Measurements from ENCODE around the gene WDR4.
"Not testable (repeated sequence)": the region's sequence is repeated elsewhere in the genome, so short reads cannot be mapped to it uniquely, and the experiment has no call there.

Gene WDR4

GRCh38 chr21:42852925-42853570 is 26.3 kb downstream of the WDR4 start:
- no peak for DNase-seq (ENCODE audit: low read depth in 2 of 2)

GRCh38 chr21:42851812-42852665 is 27.3 kb downstream of the WDR4 start:
- no peak for DNase-seq (ENCODE audit: low read depth in 2 of 2)

GRCh38 chr21:42850866-42851391 is 28.4 kb downstream of the WDR4 start:
- no peak for DNase-seq (ENCODE audit: low read depth in 2 of 2)

- DNase-seq (ENCODE audit: low read depth in 2 of 2), result no peak
Observed at GRCh38 chr21:42850463-42850862, 28.9 kb downstream of the WDR4 start.

GRCh38 chr21:42849759-42850412 is 29.5 kb downstream of the WDR4 start:
- DNase-seq (ENCODE audit: low read depth in 2 of 2), result no peak

- no peak for DNase-seq (ENCODE audit: low read depth in 2 of 2)
Observed at GRCh38 chr21:42848932-42849758, 30.2 kb downstream of the WDR4 start.

GRCh38 chr21:42848144-42848931 is 31.0 kb downstream of the WDR4 start:
- not testable (repeated sequence) for DNase-seq (ENCODE audit: low read depth in 2 of 2)

- DNase-seq (ENCODE audit: low read depth in 2 of 2), result no peak
Observed at GRCh38 chr21:42847726-42848125, 31.6 kb downstream of the WDR4 start.

GRCh38 chr21:42847051-42847707 is 32.2 kb downstream of the WDR4 start:
- DNase-seq (ENCODE audit: low read depth in 2 of 2), result no peak

- DNase-seq (ENCODE audit: low read depth in 2 of 2), result no peak
Observed at GRCh38 chr21:42846221-42846620, 33.1 kb downstream of the WDR4 start.

- no peak for DNase-seq (ENCODE audit: low read depth in 2 of 2)
Observed at GRCh38 chr21:42845296-42845965, 33.9 kb downstream of the WDR4 start.

- no peak for DNase-seq (ENCODE audit: low read depth in 2 of 2)
Observed at GRCh38 chr21:42844411-42845113, 34.8 kb downstream of the WDR4 start.

- no peak for DNase-seq (ENCODE audit: low read depth in 2 of 2)
Observed at GRCh38 chr21:42843056-42843455, 36.3 kb downstream of the WDR4 start.

GRCh38 chr21:42841916-42842655 is 37.3 kb downstream of the WDR4 start:
- DNase-seq (ENCODE audit: low read depth in 2 of 2), result not testable (repeated sequence)

- no peak for DNase-seq (ENCODE audit: low read depth in 2 of 2)
Observed at GRCh38 chr21:42841156-42841915, 38.0 kb downstream of the WDR4 start.

GRCh38 chr21:42840411-42841155 is 38.8 kb downstream of the WDR4 start:
- no peak for DNase-seq (ENCODE audit: low read depth in 2 of 2)
